Mesenchymal stem cell (in vitro differentiated cells and primary cell): ENCODE measurements around the gene FOXN1.

Source experiments
- DNase-seq: peaks from one replicate; pipeline ENCODE4 v3.0.0-alpha.2; 2013
- H2AFZ ChIP-seq: one replicate; pipeline ENCODE4 v1.6.1; 2013; ENCODE audit warnings: low read depth, mild to moderate bottlenecking, control low read depth, inconsistent platforms, low read length, moderate library complexity
- H2AK5ac ChIP-seq: 2 replicates; pipeline ENCODE4 v1.6.1; 2013; ENCODE audit warnings: low read length, moderate library complexity, mild to moderate bottlenecking, inconsistent platforms; ENCODE audit not compliant: severe bottlenecking
- H2BK120ac ChIP-seq: one replicate; pipeline ENCODE4 v1.6.1; 2013; ENCODE audit warnings: low read depth, mild to moderate bottlenecking, inconsistent platforms, low read length, moderate library complexity
- H2BK12ac ChIP-seq, 2 experiments: one replicate each; pipeline ENCODE4 v1.6.1; 2013; ENCODE audit warnings: inconsistent platforms in 2 of 2, low read length in 2 of 2, mild to moderate bottlenecking in 2 of 2, moderate library complexity in 2 of 2, control low read depth in 1 of 2
- H2BK15ac ChIP-seq: one replicate; pipeline ENCODE4 v1.6.1; 2013; ENCODE audit warnings: mild to moderate bottlenecking, low read depth, inconsistent platforms; ENCODE audit not compliant: poor library complexity, severe bottlenecking
- H2BK5ac ChIP-seq: 2 replicates; pipeline ENCODE4 v1.6.1; 2013; ENCODE audit warnings: low read depth, mild to moderate bottlenecking, low read length, control low read depth, inconsistent platforms; ENCODE audit not compliant: poor library complexity, severe bottlenecking
- H3K14ac ChIP-seq, 2 experiments: one replicate each; pipeline ENCODE4 v1.6.1; 2013; ENCODE audit warnings: inconsistent platforms in 2 of 2, low read length in 2 of 2, control low read depth in 1 of 2, mild to moderate bottlenecking in 1 of 2, moderate library complexity in 1 of 2
- H3K18ac ChIP-seq, 2 experiments: one replicate each; pipeline ENCODE4 v1.6.1; 2013; ENCODE audit warnings: inconsistent platforms in 2 of 2, low read length in 2 of 2, control low read depth in 1 of 2, low read depth in 1 of 2, mild to moderate bottlenecking in 1 of 2
- H3K23ac ChIP-seq, 2 experiments: one replicate each; pipeline ENCODE4 v1.6.1; 2013; ENCODE audit warnings: inconsistent platforms in 2 of 2, low read length in 2 of 2, mild to moderate bottlenecking in 2 of 2, moderate library complexity in 2 of 2, control low read depth in 1 of 2
- H3K27ac ChIP-seq: 2 replicates; pipeline ENCODE4 v1.5.1; 2013; ENCODE audit warnings: mild to moderate bottlenecking, moderate library complexity, low read length, control low read depth, inconsistent platforms; ENCODE audit not compliant: poor library complexity, severe bottlenecking
- H3K27me3 ChIP-seq, 2 experiments: 2 replicates each; pipeline versions ENCODE4 v1.6.1 to v1.7.0; 2013; ENCODE audit warnings: low read length in 2 of 2, mild to moderate bottlenecking in 2 of 2, moderate library complexity in 2 of 2, control low read depth in 1 of 2, inconsistent platforms in 1 of 2; ENCODE audit not compliant: control insufficient read depth in 1 of 2, insufficient read depth in 1 of 2
- H3K36me3 ChIP-seq, 2 experiments: 2 replicates each; pipeline versions ENCODE4 v1.6.1 to v1.7.0; 2013; ENCODE audit warnings: low read length in 2 of 2, control low read depth in 1 of 2, inconsistent platforms in 1 of 2, low read depth in 1 of 2, mild to moderate bottlenecking in 1 of 2; ENCODE audit not compliant: insufficient read depth in 2 of 2, control insufficient read depth in 1 of 2
- H3K4ac ChIP-seq, 2 experiments: one replicate each; pipeline ENCODE4 v1.6.1; 2013; ENCODE audit warnings: inconsistent platforms in 2 of 2, low read length in 2 of 2, mild to moderate bottlenecking in 2 of 2, moderate library complexity in 2 of 2, control low read depth in 1 of 2, low read depth in 1 of 2
- H3K4me1 ChIP-seq: 2 replicates; pipeline ENCODE4 v1.6.1; 2013; ENCODE audit warnings: low read depth, low read length, control low read depth; ENCODE audit not compliant: control insufficient read depth, insufficient read depth
- H3K4me2 ChIP-seq: 2 replicates; pipeline ENCODE4 v1.6.1; 2013; ENCODE audit warnings: low read length, mild to moderate bottlenecking, inconsistent platforms; ENCODE audit not compliant: poor library complexity, severe bottlenecking
- H3K4me3 ChIP-seq, 2 experiments: 2 replicates each; pipeline versions ENCODE4 v1.5.1 to v1.7.0; 2013; ENCODE audit warnings: low read length in 2 of 2, mild to moderate bottlenecking in 2 of 2, control low read depth in 1 of 2, low read depth in 1 of 2; ENCODE audit not compliant: insufficient read depth in 1 of 2
- H3K79me1 ChIP-seq: replicated peaks from 2 replicates; pipeline ENCODE4 v1.6.1; 2013; ENCODE audit warnings: mild to moderate bottlenecking, control low read depth, low read length, inconsistent platforms; ENCODE audit not compliant: poor library complexity, severe bottlenecking
- H3K9ac ChIP-seq: 2 replicates; pipeline ENCODE4 v1.7.0; 2013; ENCODE audit warnings: mild to moderate bottlenecking, low read length, moderate library complexity
- H3K9me3 ChIP-seq: 2 replicates; pipeline ENCODE4 v1.7.0; 2013; ENCODE audit warnings: mild to moderate bottlenecking, low read length; ENCODE audit not compliant: control insufficient read depth
- H4K8ac ChIP-seq: one replicate; pipeline ENCODE4 v1.6.1; 2013; ENCODE audit warnings: inconsistent platforms, mild to moderate bottlenecking, low read length, moderate library complexity
- H4K91ac ChIP-seq: one replicate; pipeline ENCODE4 v1.6.1; 2013; ENCODE audit warnings: mild to moderate bottlenecking, low read length, inconsistent platforms
- WGBS: methylation state at CpG from one replicate; pipeline ENCODE4 v1.1.7; 2013; ENCODE audit warnings: mixed read lengths; 5-methylcytosine and 5-hydroxymethylcytosine counted together

Gene FOXN1

DNA sequence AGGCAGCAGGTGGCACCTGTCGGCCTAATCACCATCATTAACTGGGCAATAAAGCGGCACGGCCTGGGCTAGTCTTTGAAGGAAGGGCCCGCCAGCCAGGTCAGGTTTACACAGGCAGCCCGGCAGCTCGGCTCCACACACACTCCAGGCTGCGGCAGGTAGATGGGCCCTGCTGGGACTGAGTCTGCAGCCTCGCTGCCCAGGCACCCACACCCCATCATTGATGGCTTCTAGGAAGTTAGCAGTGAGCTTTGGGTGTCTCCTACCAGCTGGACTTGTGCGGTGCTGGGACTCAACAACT is 6.8 kb upstream of the FOXN1 start:
- Histone ChIP-seq H3K9me3 (no peaks in the 10 kb centered on the region), H2AK5ac (no peak overlapping the region), H2BK5ac (no peak overlapping the region), H3K27ac (no peak overlapping the region), H3K4ac (no peak overlapping the region), H2BK12ac (no peak overlapping the region), H3K27me3 (peaks cover 54 to 63% of the 10 kb centered on the region in 2 experiments), H3K36me3 (no peaks in the 10 kb centered on the region), H3K4me2 (no peak overlapping the region), H3K4me3 (no peak overlapping the region), H2BK120ac (no peak overlapping the region), H3K4me1 (peaks cover 5% of the 10 kb centered on the region), H3K14ac (no peak overlapping the region), H3K9ac (no peak overlapping the region), H3K79me1 (no peaks in the 10 kb centered on the region), H4K8ac (no peak overlapping the region), H2BK15ac (no peak overlapping the region), H3K18ac (no peak overlapping the region), H2AFZ (no peak overlapping the region), H4K91ac (no peak overlapping the region), H3K23ac (no peak overlapping the region)
- WGBS = 88% methylated on average over 9 of the region's 9 CpGs
- no peak for DNase-seq

DNA sequence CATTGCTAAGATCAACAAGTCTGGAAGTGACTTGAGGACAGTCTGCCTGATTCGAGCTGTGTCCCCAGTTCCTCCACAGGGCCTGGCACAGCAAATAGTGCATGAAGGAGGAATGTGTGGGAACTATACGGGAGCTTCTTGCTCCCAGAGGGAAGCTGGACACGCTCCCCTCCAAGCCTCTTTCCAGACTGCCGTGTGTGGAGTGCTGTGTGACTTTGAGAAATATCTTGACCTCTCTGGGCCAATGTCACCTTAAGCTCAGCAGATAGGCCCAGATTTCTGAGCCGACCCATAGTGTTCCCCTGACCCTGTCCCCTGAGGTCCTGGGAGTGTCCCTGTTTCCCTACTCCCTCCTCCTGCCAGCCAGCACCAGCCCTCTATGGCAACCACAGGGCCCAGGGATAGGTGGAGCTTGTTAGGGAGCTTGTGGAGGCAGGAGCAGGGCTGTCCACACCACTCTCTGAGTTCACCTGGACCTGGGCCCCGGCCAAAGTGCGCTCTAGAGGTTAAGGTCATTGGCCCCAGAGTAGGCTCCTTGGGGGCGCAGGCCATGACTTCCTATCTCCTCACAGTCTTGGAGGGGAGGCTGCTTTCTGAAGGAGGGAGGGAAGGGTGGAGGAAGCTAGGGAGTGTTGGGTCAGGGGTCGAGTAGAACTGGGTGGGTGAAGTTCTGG is 6.3 kb upstream of the FOXN1 start:
- Histone ChIP-seq H2AK5ac (no peak overlapping the region), H4K91ac (no peak overlapping the region), H3K4ac (no peak overlapping the region), H3K36me3 (no peaks in the 10 kb centered on the region), H3K4me3 (no peak overlapping the region), H2BK15ac (no peak overlapping the region), H3K4me2 (no peak overlapping the region), H3K27me3 (peaks cover 59 to 67% of the 10 kb centered on the region in 2 experiments), H2BK120ac (no peak overlapping the region), H3K9me3 (no peaks in the 10 kb centered on the region), H3K18ac (no peak overlapping the region), H3K9ac (no peak overlapping the region), H2AFZ (no peak overlapping the region), H3K27ac (no peak overlapping the region), H3K23ac (no peak overlapping the region), H3K4me1 (peaks cover 4% of the 10 kb centered on the region), H2BK12ac (no peak overlapping the region), H3K79me1 (no peaks in the 10 kb centered on the region), H3K14ac (no peak overlapping the region), H2BK5ac (no peak overlapping the region), H4K8ac (no peak overlapping the region)
- 87% methylated on average over 8 of the region's 9 CpGs for WGBS
- DNase-seq = no peak

DNA sequence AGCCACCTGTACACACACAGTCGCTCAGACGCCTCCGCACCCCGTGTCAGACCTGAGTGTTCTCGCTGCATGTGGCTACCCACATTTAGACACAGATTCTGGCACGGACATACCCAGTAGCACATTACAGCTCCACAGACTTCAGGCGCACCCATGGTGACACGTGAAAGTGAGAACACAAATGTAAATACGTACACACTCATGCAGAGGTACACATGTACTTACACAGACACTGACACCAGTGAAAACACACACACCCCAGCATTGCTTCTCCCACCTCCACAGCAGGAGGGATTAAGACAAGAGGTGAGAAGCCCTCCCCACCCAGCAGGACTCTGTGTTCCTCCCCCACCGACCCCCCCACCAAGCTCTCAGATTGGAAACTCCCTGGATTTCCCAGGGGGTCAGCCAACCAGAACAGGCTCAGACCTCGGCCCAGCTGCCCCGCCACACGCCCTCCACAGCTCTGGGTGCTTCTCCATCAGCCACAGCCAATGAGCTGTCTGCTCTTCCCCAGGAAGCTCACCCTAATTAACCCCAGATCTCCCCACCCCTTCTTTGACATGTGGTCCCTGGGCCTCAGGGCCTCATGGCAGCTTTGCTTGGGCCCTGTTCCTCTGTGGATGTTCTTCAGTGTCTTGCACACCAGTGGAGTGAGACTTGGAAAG is 5.3 kb upstream of the FOXN1 start:
- Histone ChIP-seq H4K8ac (no peak overlapping the region), H3K4me2 (no peak overlapping the region), H3K23ac (no peak overlapping the region), H3K79me1 (no peaks in the 10 kb centered on the region), H4K91ac (no peak overlapping the region), H2BK5ac (no peak overlapping the region), H3K27ac (no peak overlapping the region), H2AFZ (no peak overlapping the region), H3K14ac (no peak overlapping the region), H3K4ac (no peak overlapping the region), H3K18ac (no peak overlapping the region), H2AK5ac (no peak overlapping the region), H2BK120ac (no peak overlapping the region), H3K9ac (no peak overlapping the region), H2BK15ac (no peak overlapping the region), H3K36me3 (no peaks in the 10 kb centered on the region), H3K9me3 (no peaks in the 10 kb centered on the region), H2BK12ac (no peak overlapping the region), H3K27me3 (peaks cover 63 to 68% of the 10 kb centered on the region in 2 experiments), H3K4me3 (no peak overlapping the region), H3K4me1 (peaks cover 3% of the 10 kb centered on the region)
- DNase-seq = no peak
- 70% methylated on average over 13 of the region's 13 CpGs for WGBS

DNA sequence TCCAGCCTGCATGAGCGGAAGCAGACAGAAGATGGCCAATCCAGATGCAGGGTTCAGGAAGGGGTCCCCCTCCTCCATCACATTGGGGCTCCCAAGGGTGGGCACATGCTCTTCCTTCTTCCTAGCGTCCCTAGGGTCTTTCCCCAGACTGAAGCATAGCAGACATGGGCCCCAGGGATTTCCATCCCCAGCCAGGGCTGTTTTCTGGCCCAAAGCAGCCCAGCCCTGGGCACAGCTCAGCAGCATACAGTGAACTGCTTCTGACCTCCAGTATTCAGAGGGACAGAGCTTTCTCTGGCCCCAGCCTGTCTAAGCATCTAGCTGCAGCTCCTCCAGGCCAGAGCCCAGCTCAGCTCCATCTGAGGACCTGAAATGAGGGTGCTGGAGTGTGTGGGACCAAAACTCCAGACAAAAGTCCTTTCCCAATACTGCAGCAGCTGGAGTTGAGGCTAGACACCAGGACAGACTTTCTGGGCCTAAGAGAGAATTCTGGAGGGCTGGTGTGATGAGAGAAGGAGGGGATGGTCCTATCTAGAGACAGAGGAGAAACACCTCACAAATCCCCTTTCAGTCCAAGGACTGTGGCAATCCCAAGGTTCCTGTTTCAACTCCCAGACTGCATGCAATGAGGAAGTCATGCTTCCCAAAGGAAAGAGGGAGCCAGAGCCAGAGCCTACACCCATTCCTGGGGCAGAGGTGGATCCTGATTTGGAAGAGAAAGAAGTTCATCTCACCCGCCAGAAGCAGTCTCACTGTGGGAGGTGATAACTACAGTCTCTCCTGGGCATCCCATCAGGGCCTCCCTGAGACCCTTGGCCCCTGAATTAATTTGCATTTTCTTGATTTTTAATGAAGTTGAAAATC is 4.5 kb upstream of the FOXN1 start:
- H2BK15ac ChIP-seq = no peak overlapping the region
- no peak overlapping the region for H3K23ac ChIP-seq
- no peak overlapping the region for H3K9ac ChIP-seq
- no peaks in the 10 kb centered on the region for H3K36me3 ChIP-seq
- no peaks in the 10 kb centered on the region for H3K9me3 ChIP-seq
- H3K27me3 ChIP-seq = peaks cover 61 to 66% of the 10 kb centered on the region in 2 experiments
- H3K4me3 ChIP-seq = no peak overlapping the region
- no peaks in the 10 kb centered on the region for H3K79me1 ChIP-seq
- H3K14ac ChIP-seq = no peak overlapping the region
- H3K4ac ChIP-seq = no peak overlapping the region
- H2AK5ac ChIP-seq = no peak overlapping the region
- H4K91ac ChIP-seq = no peak overlapping the region
- DNase-seq = no peak
- H3K4me1 ChIP-seq = peaks cover 3% of the 10 kb centered on the region
- H4K8ac ChIP-seq = no peak overlapping the region
- no peak overlapping the region for H2AFZ ChIP-seq
- 80% methylated on average over 3 of the region's 3 CpGs for WGBS
- H2BK120ac ChIP-seq = no peak overlapping the region
- H2BK5ac ChIP-seq = no peak overlapping the region
- no peak overlapping the region for H3K18ac ChIP-seq
- no peak overlapping the region for H3K4me2 ChIP-seq
- no peak overlapping the region for H3K27ac ChIP-seq
- no peak overlapping the region for H2BK12ac ChIP-seq
